GM20431 (cell line): ENCODE data around the gene MGST2.
"Not testable (repeated sequence)": the region's sequence is repeated elsewhere in the genome, so short reads cannot be mapped to it uniquely, and the experiment has no call there.

Experiments used
- in situ Hi-C: fragments of 300-500 bp; cut with MseI, MboI; formaldehyde crosslinking; loops from one replicate; pipeline ENCODE4 v1.15.0; 2020; ENCODE audit warnings: low sequenced_read_pairs; ENCODE audit not compliant: unreplicated experiment

MGST2 gene

GRCh38 chr4:139665690-139666529, at the start of gene MGST2:
TSS of gene MGST2 (plus strand) at chr4:139665819. CDS start at chr4:139666020, 201 bp downstream.
- in situ Hi-C loops, result no loop called here

GRCh38 chr4:139617702-139618490, 47.7 kb upstream of the MGST2 start:
- in situ Hi-C loops, result no loop called here

- in situ Hi-C loops, result no loop called here
Observed at GRCh38 chr4:139619644-139620043, 46.0 kb upstream of the MGST2 start.

- in situ Hi-C loops, result no loop called here
Observed at GRCh38 chr4:139622901-139623381, 42.7 kb upstream of the MGST2 start.

GRCh38 chr4:139624441-139625092, 41.1 kb upstream of the MGST2 start:
- in situ Hi-C loops, result no loop called here

- in situ Hi-C loops, result no loop called here
Observed at GRCh38 chr4:139625093-139625455, 40.5 kb upstream of the MGST2 start.

- in situ Hi-C loops, result no loop called here
Observed at GRCh38 chr4:139625482-139625881, 40.1 kb upstream of the MGST2 start.

GRCh38 chr4:139628184-139629012, 37.2 kb upstream of the MGST2 start:
- in situ Hi-C loops, result no loop called here

GRCh38 chr4:139629436-139630125, 36.0 kb upstream of the MGST2 start:
- in situ Hi-C loops, result no loop called here

GRCh38 chr4:139630126-139630495, 35.5 kb upstream of the MGST2 start:
- in situ Hi-C loops, result no loop called here

- in situ Hi-C loops, result no loop called here
Observed at GRCh38 chr4:139630991-139631390, 34.6 kb upstream of the MGST2 start.

- in situ Hi-C loops, result no loop called here
Observed at GRCh38 chr4:139631791-139632190, 33.8 kb upstream of the MGST2 start.

- in situ Hi-C loops, result not testable (repeated sequence)
Observed at GRCh38 chr4:139632739-139633138, 32.9 kb upstream of the MGST2 start.

- in situ Hi-C loops, result no loop called here
Observed at GRCh38 chr4:139633195-139633594, 32.4 kb upstream of the MGST2 start.

- in situ Hi-C loops, result no loop called here
Observed at GRCh38 chr4:139633661-139634060, 32.0 kb upstream of the MGST2 start.

GRCh38 chr4:139635966-139636365, 29.7 kb upstream of the MGST2 start:
- in situ Hi-C loops, result no loop called here

GRCh38 chr4:139638306-139638705, 27.3 kb upstream of the MGST2 start:
- in situ Hi-C loops, result not testable (repeated sequence)

GRCh38 chr4:139639654-139640053, 26.0 kb upstream of the MGST2 start:
- in situ Hi-C loops, result no loop called here

- in situ Hi-C loops, result no loop called here
Observed at GRCh38 chr4:139641218-139641617, 24.4 kb upstream of the MGST2 start.
